Ishikawa (cell line): ENCODE data around the gene PEAK1.

Experiments used
- CEBPB ChIP-seq: IDR thresholded peaks from 2 replicates; pipeline ENCODE4 v1.6.1; 2012
- CREB1 ChIP-seq: IDR thresholded peaks from 2 replicates; pipeline ENCODE4 v1.6.1; 2012; ENCODE audit warnings: low read depth
- EGR1 ChIP-seq: IDR thresholded peaks from 2 replicates; pipeline ENCODE4 v1.6.1; 2012
- EP300 ChIP-seq: IDR thresholded peaks from 2 replicates; pipeline ENCODE4 v1.6.1; 2012; ENCODE audit warnings: borderline replicate concordance
- FOXM1 ChIP-seq: IDR thresholded peaks from 2 replicates; pipeline ENCODE4 v1.6.1; 2012; ENCODE audit warnings: low read depth, borderline replicate concordance
- MAX ChIP-seq: IDR thresholded peaks from 2 replicates; pipeline ENCODE4 v1.6.1; 2012
- NFIC ChIP-seq: IDR thresholded peaks from 2 replicates; pipeline ENCODE4 v1.6.1; 2012
- RAD21 ChIP-seq: IDR thresholded peaks from 2 replicates; pipeline ENCODE4 v1.6.1; 2012; ENCODE audit warnings: low read depth
- TAF1 ChIP-seq: IDR thresholded peaks from 2 replicates; pipeline ENCODE4 v1.6.1; 2012; ENCODE audit warnings: low read depth, mild to moderate bottlenecking
- TCF12 ChIP-seq: IDR thresholded peaks from 2 replicates; pipeline ENCODE4 v1.6.1; 2012; ENCODE audit warnings: low read depth
- TEAD4 ChIP-seq: IDR thresholded peaks from 2 replicates; pipeline ENCODE4 v1.6.1; 2012
- USF1 ChIP-seq: IDR thresholded peaks from 2 replicates; pipeline ENCODE4 v1.6.1; 2012
- YY1 ChIP-seq: IDR thresholded peaks from 2 replicates; pipeline ENCODE4 v1.6.1; 2012; ENCODE audit warnings: low read depth
- ZBTB7A ChIP-seq: IDR thresholded peaks from 2 replicates; pipeline ENCODE4 v1.6.1; 2012; ENCODE audit warnings: low read depth
- TF ChIP-seq, protein P1 (sequence below): IDR thresholded peaks from 2 replicates; pipeline ENCODE4 v1.6.1; 2012; ENCODE audit warnings: low read depth, mild to moderate bottlenecking

Gene PEAK1

DNA sequence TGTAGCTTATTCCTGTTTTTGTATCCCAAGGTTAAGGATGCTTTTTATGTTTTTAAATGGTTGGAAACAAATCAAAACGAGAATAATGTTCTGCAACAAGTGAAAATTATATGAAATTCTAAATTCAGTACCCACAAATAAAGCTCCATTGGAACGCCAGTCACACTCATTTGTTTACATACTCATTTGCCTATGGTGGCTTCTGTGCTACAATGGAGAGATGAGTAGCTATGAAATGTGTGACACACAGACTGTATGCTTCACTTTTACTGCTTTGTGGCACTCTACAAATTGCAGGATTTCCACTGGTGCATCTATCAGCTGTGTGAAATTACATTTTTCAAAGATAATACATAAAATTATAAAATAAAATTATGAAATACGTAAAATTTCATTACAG, 236.8 kb downstream of the PEAK1 start:
- TF ChIP-seq USF1 (no peak), NFIC (no peak), EP300 (no peak), ZBTB7A (no peak), TEAD4 (no peak), TAF1 (no peak), CREB1 (no peak), EGR1 (no peak), CEBPB (no peak)

DNA sequence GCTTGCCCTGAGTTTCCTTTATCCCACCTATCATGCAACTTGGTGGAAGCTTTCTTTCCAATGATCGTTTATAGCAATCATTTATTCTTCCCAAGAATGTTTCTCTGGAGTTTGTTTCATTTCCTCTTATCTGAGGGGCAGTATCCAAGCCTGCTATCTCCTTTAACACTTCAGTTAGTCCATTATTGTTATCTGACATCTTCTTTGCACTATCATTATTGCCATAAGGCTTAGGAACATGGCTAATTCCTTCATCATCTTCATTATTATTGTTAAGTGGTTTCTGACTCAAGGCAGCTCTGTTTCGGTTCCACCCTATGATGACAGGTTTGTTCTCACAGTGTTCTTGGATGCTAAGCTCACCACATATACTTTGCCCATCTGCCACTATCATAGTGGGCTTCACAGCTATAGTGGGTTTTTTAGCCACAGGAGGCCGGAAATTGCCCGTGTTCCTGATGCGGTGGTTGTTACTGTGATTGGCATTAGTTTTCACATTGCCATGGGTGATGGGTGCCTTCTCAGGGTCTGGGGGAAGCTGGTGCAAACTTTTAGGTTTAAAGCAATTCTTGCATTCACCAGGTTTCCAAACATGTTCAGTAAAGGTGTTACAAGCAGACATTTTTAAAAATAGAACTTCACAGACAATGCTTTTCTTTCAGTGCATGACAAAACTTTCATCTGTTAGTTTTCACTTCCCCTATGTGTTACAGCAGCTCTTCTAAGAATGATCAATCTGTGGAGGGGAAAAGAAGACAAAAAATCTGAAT, 238.4 kb downstream of the PEAK1 start:
- TF ChIP-seq NFIC (no peak), TCF12 (no peak), RAD21 (no peak), EGR1 (no peak), CEBPB (no peak), TAF1 (no peak)

DNA sequence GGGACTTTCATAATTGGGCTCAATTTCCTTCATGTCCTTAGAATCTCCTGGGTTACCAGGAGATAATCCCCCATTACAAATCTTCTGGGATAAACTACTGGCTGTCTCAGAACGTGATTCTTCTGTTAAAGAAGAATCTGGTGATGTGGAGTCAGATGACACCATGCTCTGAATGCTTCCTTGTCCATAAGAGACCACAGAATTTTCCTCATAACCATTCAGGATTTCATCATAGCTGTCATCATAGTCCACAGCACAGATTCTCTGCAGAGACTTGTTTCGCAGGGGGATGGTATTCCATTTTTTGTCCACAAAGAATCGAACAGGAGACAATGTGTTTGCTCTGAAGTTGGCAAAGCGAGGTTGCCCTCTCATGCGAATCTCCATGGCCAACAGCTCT, 239.1 kb downstream of the PEAK1 start:
- TF ChIP-seq ZBTB7A (no peak), USF1 (no peak), TAF1 (no peak), CEBPB (no peak), YY1 (no peak), NFIC (no peak), EP300 (no peak), RAD21 (no peak), CREB1 (no peak), TCF12 (no peak), TEAD4 (no peak), MAX (no peak), EGR1 (no peak), FOXM1 (no peak)
- TF ChIP-seq, protein P1, sequence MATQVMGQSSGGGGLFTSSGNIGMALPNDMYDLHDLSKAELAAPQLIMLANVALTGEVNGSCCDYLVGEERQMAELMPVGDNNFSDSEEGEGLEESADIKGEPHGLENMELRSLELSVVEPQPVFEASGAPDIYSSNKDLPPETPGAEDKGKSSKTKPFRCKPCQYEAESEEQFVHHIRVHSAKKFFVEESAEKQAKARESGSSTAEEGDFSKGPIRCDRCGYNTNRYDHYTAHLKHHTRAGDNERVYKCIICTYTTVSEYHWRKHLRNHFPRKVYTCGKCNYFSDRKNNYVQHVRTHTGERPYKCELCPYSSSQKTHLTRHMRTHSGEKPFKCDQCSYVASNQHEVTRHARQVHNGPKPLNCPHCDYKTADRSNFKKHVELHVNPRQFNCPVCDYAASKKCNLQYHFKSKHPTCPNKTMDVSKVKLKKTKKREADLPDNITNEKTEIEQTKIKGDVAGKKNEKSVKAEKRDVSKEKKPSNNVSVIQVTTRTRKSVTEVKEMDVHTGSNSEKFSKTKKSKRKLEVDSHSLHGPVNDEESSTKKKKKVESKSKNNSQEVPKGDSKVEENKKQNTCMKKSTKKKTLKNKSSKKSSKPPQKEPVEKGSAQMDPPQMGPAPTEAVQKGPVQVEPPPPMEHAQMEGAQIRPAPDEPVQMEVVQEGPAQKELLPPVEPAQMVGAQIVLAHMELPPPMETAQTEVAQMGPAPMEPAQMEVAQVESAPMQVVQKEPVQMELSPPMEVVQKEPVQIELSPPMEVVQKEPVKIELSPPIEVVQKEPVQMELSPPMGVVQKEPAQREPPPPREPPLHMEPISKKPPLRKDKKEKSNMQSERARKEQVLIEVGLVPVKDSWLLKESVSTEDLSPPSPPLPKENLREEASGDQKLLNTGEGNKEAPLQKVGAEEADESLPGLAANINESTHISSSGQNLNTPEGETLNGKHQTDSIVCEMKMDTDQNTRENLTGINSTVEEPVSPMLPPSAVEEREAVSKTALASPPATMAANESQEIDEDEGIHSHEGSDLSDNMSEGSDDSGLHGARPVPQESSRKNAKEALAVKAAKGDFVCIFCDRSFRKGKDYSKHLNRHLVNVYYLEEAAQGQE: no peak

- no peak for TF ChIP-seq ZBTB7A
- no peak for TF ChIP-seq CEBPB
- no peak for TF ChIP-seq MAX
- TF ChIP-seq YY1: no peak
Observed at GRCh38 chr15:77180270-77180669, 239.6 kb downstream of the PEAK1 start.

DNA sequence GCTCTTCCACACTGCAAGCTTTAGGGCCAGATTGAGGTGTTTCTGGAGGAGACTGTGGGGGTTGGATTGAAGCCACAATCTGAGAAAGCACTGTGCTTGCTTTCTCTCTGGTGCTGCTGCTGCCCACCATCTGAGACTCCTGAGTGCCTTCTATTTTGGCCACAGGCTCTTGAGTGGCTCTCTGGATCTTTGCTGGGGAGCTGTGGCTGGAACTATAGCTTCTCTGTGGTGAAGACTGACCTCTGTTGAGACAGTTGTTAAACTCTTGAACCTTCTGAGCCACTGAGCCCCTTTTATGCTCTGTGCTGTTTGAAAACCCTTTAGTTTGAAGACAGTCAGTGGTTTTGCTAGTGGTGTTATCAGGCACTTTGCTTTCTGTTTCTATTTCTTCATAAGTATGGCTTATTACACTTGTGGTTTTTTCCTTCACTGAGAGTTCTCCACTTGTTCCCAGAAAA, 240.3 kb downstream of the PEAK1 start:
- TF ChIP-seq EGR1 (no peak), TAF1 (no peak)
- TF ChIP-seq, protein P1: no peak

DNA sequence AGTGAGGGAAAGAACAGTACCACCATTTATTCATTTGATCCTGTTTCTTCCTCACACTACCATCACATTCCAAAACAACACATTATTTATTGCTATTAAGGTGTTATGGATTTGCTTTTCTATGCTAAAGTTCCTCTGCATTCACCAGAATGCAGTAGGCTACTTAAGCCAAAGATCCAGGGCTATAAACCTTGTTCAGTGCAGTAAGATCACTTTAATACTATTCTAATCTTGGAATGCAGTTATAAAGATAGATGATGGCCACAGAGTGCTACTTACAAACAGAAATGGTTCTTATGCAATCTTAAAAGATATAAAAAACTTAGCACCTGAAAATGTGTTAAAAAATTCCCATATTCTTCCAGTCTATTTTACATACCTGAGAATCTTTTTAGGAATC, 241.5 kb downstream of the PEAK1 start:
- TF ChIP-seq ZBTB7A: no peak
- TF ChIP-seq FOXM1: no peak
- TF ChIP-seq TAF1: no peak
- no peak for TF ChIP-seq CEBPB
- TF ChIP-seq TEAD4: no peak
- no peak for TF ChIP-seq NFIC
- TF ChIP-seq, protein P1: no peak
- no peak for TF ChIP-seq RAD21
- no peak for TF ChIP-seq TCF12
- no peak for TF ChIP-seq EP300
